Measurements from ENCODE around the gene VWA8.
A peak's percentile ranks its signal among the peaks of the same experiment; 100 is the strongest.

The VWA8 gene

GRCh38 chr13:41944229-41944628 is 16.7 kb downstream of the VWA8 start:
- no peak overlapping the region for H3K4me3 ChIP-seq (ENCODE audit: low read depth, low read length)
- no peak for TF ChIP-seq CTCF (conservative IDR thresholded peaks at IDR 0.05; ENCODE audit: low read depth, low read length)
- DNase-seq (ENCODE audit: low read depth) = peak; percentile 36

- TF ChIP-seq CTCF (conservative IDR thresholded peaks at IDR 0.05; ENCODE audit: low read depth, low read length) = peak; percentile 77
- peak; percentile 87 for DNase-seq (ENCODE audit: low read depth)
- H3K4me3 ChIP-seq (ENCODE audit: low read depth, low read length) = no peak overlapping the region
Measured at GRCh38 chr13:41942462-41943094, 18.3 kb downstream of the VWA8 start.

- no peak for TF ChIP-seq CTCF (conservative IDR thresholded peaks at IDR 0.05; ENCODE audit: low read depth, low read length)
- DNase-seq (ENCODE audit: low read depth) = peak; percentile 34
- no peak overlapping the region for H3K4me3 ChIP-seq (ENCODE audit: low read depth, low read length)
Measured at GRCh38 chr13:41941174-41941573, 19.7 kb downstream of the VWA8 start.

GRCh38 chr13:41939398-41939797 is 21.5 kb downstream of the VWA8 start:
- TF ChIP-seq CTCF (conservative IDR thresholded peaks at IDR 0.05; ENCODE audit: low read depth, low read length) = no peak
- H3K4me3 ChIP-seq (ENCODE audit: low read depth, low read length) = no peak overlapping the region
- DNase-seq (ENCODE audit: low read depth) = no peak

- no peak for DNase-seq (ENCODE audit: low read depth)
- no peak overlapping the region for H3K4me3 ChIP-seq (ENCODE audit: low read depth, low read length)
- no peak for TF ChIP-seq CTCF (conservative IDR thresholded peaks at IDR 0.05; ENCODE audit: low read depth, low read length)
Measured at GRCh38 chr13:41938918-41939317, 22.0 kb downstream of the VWA8 start.

- no peak overlapping the region for H3K4me3 ChIP-seq (ENCODE audit: low read depth, low read length)
- TF ChIP-seq CTCF (conservative IDR thresholded peaks at IDR 0.05; ENCODE audit: low read depth, low read length) = no peak
- no peak for DNase-seq (ENCODE audit: low read depth)
Measured at GRCh38 chr13:41937388-41937787, 23.5 kb downstream of the VWA8 start.

GRCh38 chr13:41935501-41935900 is 25.4 kb downstream of the VWA8 start:
- DNase-seq (ENCODE audit: low read depth) = no peak

More at GRCh38 chr13:41935501-41935900, 25.4 kb downstream of the VWA8 start:
- TF ChIP-seq CTCF (conservative IDR thresholded peaks at IDR 0.05; ENCODE audit: low read depth, low read length) = no peak
- H3K4me3 ChIP-seq (ENCODE audit: low read depth, low read length) = no peak overlapping the region

Data from choroid plexus epithelial cell (primary cell).